Hepatocyte (in vitro differentiated cells): ENCODE results near the gene CCDC188. TPM values are rescaled to one million over a fixed set of nuclear protein-coding genes. Genes with fewer than 3 reads are reported as not detected.

Source experiments
- DNase-seq: peaks from one replicate; pipeline ENCODE4 v3.0.0-alpha.2; 2016; ENCODE audit warnings: low spot score
- H2AFZ ChIP-seq: fragments of 200-600 bp; sonication (generic); 2 replicates; pipeline ENCODE4 v1.6.0; 2016; ENCODE audit warnings: antibody characterized with exemption, mild to moderate bottlenecking
- H3K27ac ChIP-seq: fragments of 200-600 bp; sonication (generic); 2 replicates; pipeline ENCODE4 v1.5.1; 2016; ENCODE audit warnings: mild to moderate bottlenecking
- H3K27me3 ChIP-seq: fragments of 200-600 bp; sonication (generic); 2 replicates; pipeline ENCODE4 v1.6.1; 2016
- H3K36me3 ChIP-seq: fragments of 200-600 bp; sonication (generic); replicated peaks from 2 replicates; pipeline ENCODE4 v1.5.1; 2016; ENCODE audit warnings: low read depth; ENCODE audit not compliant: insufficient read depth
- H3K4me1 ChIP-seq: fragments of 200-600 bp; sonication (generic); 2 replicates; pipeline ENCODE4 v1.5.1; 2016; ENCODE audit warnings: mild to moderate bottlenecking, moderate library complexity; ENCODE audit not compliant: insufficient read depth
- H3K4me2 ChIP-seq: fragments of 200-600 bp; sonication (generic); 2 replicates; pipeline ENCODE4 v1.6.0; 2016
- H3K4me3 ChIP-seq: fragments of 200-600 bp; sonication (generic); 2 replicates; pipeline ENCODE4 v1.5.1; 2016; ENCODE audit warnings: mild to moderate bottlenecking
- H3K79me2 ChIP-seq: fragments of 200-600 bp; sonication (generic); 2 replicates; pipeline ENCODE4 v1.6.0; 2017; ENCODE audit warnings: mild to moderate bottlenecking
- H3K9me2 ChIP-seq: fragments of 200-600 bp; sonication (generic); replicated peaks from 2 replicates; pipeline ENCODE4 v1.6.0; 2017; ENCODE audit warnings: mild to moderate bottlenecking; ENCODE audit not compliant: insufficient read depth
- H3K9me3 ChIP-seq: fragments of 200-600 bp; sonication (generic); 2 replicates; pipeline ENCODE4 v1.5.1; 2016; ENCODE audit warnings: low read depth, mild to moderate bottlenecking
- H4K20me1 ChIP-seq: fragments of 200-600 bp; sonication (generic); 2 replicates; pipeline ENCODE4 v1.6.0; 2016; ENCODE audit warnings: mild to moderate bottlenecking; ENCODE audit not compliant: insufficient read depth, poor library complexity, severe bottlenecking
- CTCF ChIP-seq: fragments of 200-600 bp; sonication (generic); IDR thresholded peaks from 2 replicates; pipeline ENCODE4 v1.5.1; 2016; ENCODE audit warnings: antibody characterized with exemption, mild to moderate bottlenecking; ENCODE audit not compliant: poor library complexity
- EZH2 ChIP-seq: fragments of 200-600 bp; sonication (generic); IDR thresholded peaks from 2 replicates; pipeline ENCODE4 v1.6.1; 2016; ENCODE audit warnings: antibody characterized with exemption, mild to moderate bottlenecking, borderline replicate concordance
- EZH2phosphoT487 ChIP-seq: fragments of 200-600 bp; sonication (generic); IDR thresholded peaks from one replicate; pipeline ENCODE4 v1.6.1; 2018; ENCODE audit warnings: antibody characterized with exemption, mild to moderate bottlenecking, low read depth, moderate library complexity; ENCODE audit not compliant: unreplicated experiment, severe bottlenecking
- WGBS: methylation state at CpG from one replicate; pipeline ENCODE4 v1.1.6; 2016; ENCODE audit warnings: low lambda C conversion rate; ENCODE audit errors: missing lambda C conversion rate; 5-methylcytosine and 5-hydroxymethylcytosine counted together
- polyA plus RNA-seq: library from polyadenylated mRNA; unstranded; fragments of >200 nt; fragmentation: Nextera tagmentation; extraction: Ambion mirVana; gene quantifications from 2 replicates; pipeline ENCODE4 v1.2.1, GENCODE V29; 2016
- total RNA-seq: library from RNA; depleted of rRNA; stranded (reverse); fragments of >200 nt; gene quantifications from 2 replicates; pipeline ENCODE4 v1.2.3, GENCODE V29; 2014

CCDC188 gene
- total and polyA plus RNA-seq, 2 experiments from 2014 or later = not detected

GRCh38 chr22:20140107-20140445 lies 10.8 kb downstream of the CCDC188 start:
- H3K4me1 ChIP-seq = no peaks in the 10 kb centered on the region
- H3K4me2 ChIP-seq = no peak overlapping the region
- no peak overlapping the region for H2AFZ ChIP-seq
- no peak overlapping the region for H3K4me3 ChIP-seq
- H4K20me1 ChIP-seq = peaks cover 14% of the 10 kb centered on the region
- peaks cover 26% of the 10 kb centered on the region for H3K79me2 ChIP-seq
- H3K9me3 ChIP-seq = no peaks in the 10 kb centered on the region
- no peaks in the 10 kb centered on the region for H3K9me2 ChIP-seq
- H3K36me3 ChIP-seq = no peaks in the 10 kb centered on the region
- no peak overlapping the region for H3K27ac ChIP-seq
- no peak for TF ChIP-seq CTCF
- TF ChIP-seq EZH2 = no peak
- TF ChIP-seq EZH2phosphoT487 = no peak
- no peak for DNase-seq
- 92% methylated on average over 11 of the region's 11 CpGs for WGBS
- H3K27me3 ChIP-seq = no peaks in the 10 kb centered on the region

- Histone ChIP-seq H3K4me3 (no peak overlapping the region), H3K27me3 (no peaks in the 10 kb centered on the region), H3K79me2 (peaks cover 32% of the 10 kb centered on the region), H3K36me3 (no peaks in the 10 kb centered on the region), H2AFZ (no peak overlapping the region), H3K4me2 (no peak overlapping the region), H3K4me1 (no peaks in the 10 kb centered on the region), H3K9me2 (no peaks in the 10 kb centered on the region), H4K20me1 (peaks cover 15% of the 10 kb centered on the region), H3K27ac (no peak overlapping the region), H3K9me3 (no peaks in the 10 kb centered on the region)
- no peak for DNase-seq
- TF ChIP-seq CTCF = no peak
- TF ChIP-seq EZH2 = no peak
- no peak for TF ChIP-seq EZH2phosphoT487
- WGBS = 98% methylated on average over 36 of the region's 36 CpGs
Measured at GRCh38 chr22:20139391-20140106, 11.3 kb downstream of the CCDC188 start.

GRCh38 chr22:20138868-20139267 lies 12.0 kb downstream of the CCDC188 start:
- Histone ChIP-seq H2AFZ (no peak overlapping the region), H3K4me3 (no peak overlapping the region), H3K27me3 (no peaks in the 10 kb centered on the region), H3K4me2 (no peak overlapping the region), H3K4me1 (no peaks in the 10 kb centered on the region), H3K79me2 (peaks cover 37% of the 10 kb centered on the region), H4K20me1 (peaks cover 19% of the 10 kb centered on the region), H3K9me2 (no peaks in the 10 kb centered on the region), H3K36me3 (no peaks in the 10 kb centered on the region), H3K9me3 (no peaks in the 10 kb centered on the region), H3K27ac (no peak overlapping the region)
- 93% methylated on average over 16 of the region's 16 CpGs for WGBS
- TF ChIP-seq CTCF = no peak
- no peak for TF ChIP-seq EZH2
- no peak for TF ChIP-seq EZH2phosphoT487
- DNase-seq = no peak
